T-helper 2 cell treated with Interferon-gamma antibody and Interleukin-4, amounts not matched to agents 5 μg/mL and 100 μg/mL, for 36 hours (primary cell): ENCODE results near the gene PNKD.

Experiments
- DNase-seq: peaks from one replicate; pipeline ENCODE4 v3.0.0; 2021; ENCODE audit warnings: low spot score
- H3K27ac Mint-ChIP-seq: one replicate; pipeline ENCODE4 v1.8.0; 2021; ENCODE audit warnings: mild to moderate bottlenecking, mixed read lengths
- H3K27me3 Mint-ChIP-seq: one replicate; pipeline ENCODE4 v1.8.0; 2021; ENCODE audit warnings: low read depth, mixed read lengths
- H3K36me3 Mint-ChIP-seq: one replicate; pipeline ENCODE4 v1.8.0; 2021; ENCODE audit warnings: low read depth, mixed read lengths
- H3K4me1 Mint-ChIP-seq: one replicate; pipeline ENCODE4 v1.8.0; 2021; ENCODE audit warnings: low read depth, mixed read lengths
- H3K4me3 Mint-ChIP-seq: one replicate; pipeline ENCODE4 v1.8.0; 2022; ENCODE audit warnings: mild to moderate bottlenecking, moderate library complexity, mixed read lengths
- H3K9me3 Mint-ChIP-seq: one replicate; pipeline ENCODE4 v1.8.0; 2021; ENCODE audit warnings: mixed read lengths

The PNKD gene

DNA sequence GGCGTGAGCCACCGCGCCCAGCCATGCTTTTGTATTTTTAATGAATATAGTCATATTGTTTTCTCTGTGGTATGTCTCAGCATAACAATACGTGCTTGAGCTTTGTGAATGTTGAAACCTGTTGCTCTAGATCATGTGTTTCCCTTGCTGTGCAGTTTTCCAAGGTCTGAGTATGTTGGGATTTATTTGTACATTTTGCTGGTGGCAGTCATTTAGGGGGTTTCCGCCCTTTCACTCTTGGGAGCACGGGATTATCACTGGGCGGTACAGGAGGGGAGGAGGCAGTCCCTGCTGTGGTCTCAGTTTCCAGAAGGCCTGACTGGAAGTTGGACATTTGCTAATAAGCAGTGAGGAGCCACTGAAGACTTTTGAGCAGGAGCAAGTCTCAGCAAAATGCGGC lies 61.4 kb downstream of the PNKD start:
- no peak for DNase-seq

DNA sequence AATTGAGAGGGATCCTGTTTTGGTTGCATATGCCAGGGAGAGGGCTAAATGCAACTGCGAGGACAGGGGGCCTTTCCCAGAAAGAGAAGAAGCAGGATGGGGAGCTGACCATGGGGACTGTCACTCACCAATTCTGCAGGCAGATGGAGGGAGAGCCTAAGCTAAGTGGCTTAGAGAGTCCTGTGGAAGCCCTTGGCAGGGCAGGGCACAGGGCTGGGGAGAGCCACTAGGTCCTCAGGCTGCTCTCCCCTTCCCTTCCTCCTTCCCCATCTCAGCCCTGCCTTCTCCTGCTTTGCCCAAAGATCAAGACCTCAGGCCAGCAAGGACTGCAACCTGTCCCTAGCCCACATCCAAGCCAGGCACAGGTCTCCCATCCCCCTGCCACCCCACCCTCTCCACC lies 62.0 kb downstream of the PNKD start:
- no peak overlapping the region for H3K27ac Mint-ChIP-seq
- no peaks in the 10 kb centered on the region for H3K4me1 Mint-ChIP-seq

More for the DNA sequence above, 61.4 kb downstream of the PNKD start:
- no peaks in the 10 kb centered on the region for H3K27me3 Mint-ChIP-seq
- H3K4me1 Mint-ChIP-seq = no peaks in the 10 kb centered on the region
- no peak overlapping the region for H3K4me3 Mint-ChIP-seq
- no peaks in the 10 kb centered on the region for H3K9me3 Mint-ChIP-seq
- H3K27ac Mint-ChIP-seq = no peak overlapping the region
- H3K36me3 Mint-ChIP-seq = no peaks in the 10 kb centered on the region

GRCh38 chr2:218332920-218333645 lies 62.8 kb downstream of the PNKD start:
- Mint-ChIP-seq H3K36me3 (no peaks in the 10 kb centered on the region), H3K9me3 (no peaks in the 10 kb centered on the region), H3K4me1 (no peaks in the 10 kb centered on the region), H3K27me3 (no peaks in the 10 kb centered on the region), H3K27ac (no peak overlapping the region), H3K4me3 (no peak overlapping the region)
- no peak for DNase-seq

More for the DNA sequence above, 62.0 kb downstream of the PNKD start:
- DNase-seq = no peak
- no peak overlapping the region for H3K4me3 Mint-ChIP-seq
- no peaks in the 10 kb centered on the region for H3K36me3 Mint-ChIP-seq
- H3K27me3 Mint-ChIP-seq = no peaks in the 10 kb centered on the region
- no peaks in the 10 kb centered on the region for H3K9me3 Mint-ChIP-seq

DNA sequence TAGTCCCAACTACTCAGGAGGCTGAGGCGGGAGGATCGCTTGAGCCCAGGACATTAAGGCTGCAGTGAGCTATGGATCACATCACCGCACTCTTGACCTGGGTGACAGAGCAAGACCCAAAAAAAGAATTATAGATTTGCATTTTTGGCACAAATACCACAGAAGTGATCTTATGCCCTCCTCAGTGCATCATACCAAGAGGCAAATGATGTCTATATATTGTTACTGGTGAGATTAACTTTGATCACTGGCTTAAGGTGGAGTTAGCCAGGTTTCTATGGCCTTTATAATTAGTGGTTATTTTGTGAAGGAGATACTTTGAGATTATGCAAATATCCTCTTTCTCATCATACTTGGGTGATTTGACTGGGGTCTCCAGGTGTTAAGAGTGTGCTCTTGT lies 64.2 kb downstream of the PNKD start:
- Mint-ChIP-seq H3K36me3 (no peaks in the 10 kb centered on the region), H3K4me1 (no peaks in the 10 kb centered on the region), H3K27ac (no peak overlapping the region), H3K4me3 (no peak overlapping the region), H3K9me3 (no peaks in the 10 kb centered on the region), H3K27me3 (no peaks in the 10 kb centered on the region)
- DNase-seq = no peak

GRCh38 chr2:218340656-218341055 lies 70.3 kb downstream of the PNKD start:
- H3K9me3 Mint-ChIP-seq = no peaks in the 10 kb centered on the region
- no peak for DNase-seq
- H3K36me3 Mint-ChIP-seq = no peaks in the 10 kb centered on the region
- H3K27me3 Mint-ChIP-seq = no peaks in the 10 kb centered on the region
- H3K4me1 Mint-ChIP-seq = no peaks in the 10 kb centered on the region
- H3K4me3 Mint-ChIP-seq = no peak overlapping the region
- H3K27ac Mint-ChIP-seq = no peak overlapping the region

GRCh38 chr2:218341381-218341780 lies 71.1 kb downstream of the PNKD start:
- Mint-ChIP-seq H3K4me3 (no peak overlapping the region), H3K4me1 (no peaks in the 10 kb centered on the region), H3K9me3 (no peaks in the 10 kb centered on the region), H3K27ac (no peak overlapping the region), H3K27me3 (no peaks in the 10 kb centered on the region), H3K36me3 (no peaks in the 10 kb centered on the region)
- DNase-seq = no peak

- Mint-ChIP-seq H3K4me1 (no peaks in the 10 kb centered on the region), H3K4me3 (no peak overlapping the region), H3K27ac (no peak overlapping the region)
These were observed 72.5 kb downstream of the PNKD start for GRCh38 chr2:218342837-218343236.

DNA sequence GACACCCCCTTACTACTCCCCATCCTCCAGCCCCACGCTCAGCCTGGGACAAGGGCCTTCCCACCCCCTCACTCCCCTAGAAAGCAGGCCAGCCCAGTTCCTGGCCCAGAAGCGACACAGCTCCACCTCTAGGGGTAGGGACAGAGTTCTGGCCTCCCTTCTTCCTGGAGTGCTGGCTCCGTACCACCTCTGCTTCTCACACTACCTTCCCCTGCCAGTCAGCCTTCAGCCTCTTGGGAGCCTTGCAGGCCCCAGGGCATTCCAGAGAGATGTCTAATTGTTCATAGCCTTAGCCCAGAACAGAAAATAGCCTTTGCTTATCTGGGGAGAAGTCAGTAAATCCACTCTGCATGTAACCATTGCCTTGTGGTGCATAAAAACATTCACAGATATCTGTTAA lies 73.3 kb downstream of the PNKD start:
- Mint-ChIP-seq H3K27ac (no peak overlapping the region), H3K36me3 (no peaks in the 10 kb centered on the region), H3K9me3 (no peaks in the 10 kb centered on the region), H3K4me3 (no peak overlapping the region), H3K27me3 (no peaks in the 10 kb centered on the region), H3K4me1 (no peaks in the 10 kb centered on the region)
- no peak for DNase-seq

More at GRCh38 chr2:218342837-218343236, 72.5 kb downstream of the PNKD start:
- no peaks in the 10 kb centered on the region for H3K9me3 Mint-ChIP-seq
- no peak for DNase-seq
- no peaks in the 10 kb centered on the region for H3K27me3 Mint-ChIP-seq
- no peaks in the 10 kb centered on the region for H3K36me3 Mint-ChIP-seq

DNA sequence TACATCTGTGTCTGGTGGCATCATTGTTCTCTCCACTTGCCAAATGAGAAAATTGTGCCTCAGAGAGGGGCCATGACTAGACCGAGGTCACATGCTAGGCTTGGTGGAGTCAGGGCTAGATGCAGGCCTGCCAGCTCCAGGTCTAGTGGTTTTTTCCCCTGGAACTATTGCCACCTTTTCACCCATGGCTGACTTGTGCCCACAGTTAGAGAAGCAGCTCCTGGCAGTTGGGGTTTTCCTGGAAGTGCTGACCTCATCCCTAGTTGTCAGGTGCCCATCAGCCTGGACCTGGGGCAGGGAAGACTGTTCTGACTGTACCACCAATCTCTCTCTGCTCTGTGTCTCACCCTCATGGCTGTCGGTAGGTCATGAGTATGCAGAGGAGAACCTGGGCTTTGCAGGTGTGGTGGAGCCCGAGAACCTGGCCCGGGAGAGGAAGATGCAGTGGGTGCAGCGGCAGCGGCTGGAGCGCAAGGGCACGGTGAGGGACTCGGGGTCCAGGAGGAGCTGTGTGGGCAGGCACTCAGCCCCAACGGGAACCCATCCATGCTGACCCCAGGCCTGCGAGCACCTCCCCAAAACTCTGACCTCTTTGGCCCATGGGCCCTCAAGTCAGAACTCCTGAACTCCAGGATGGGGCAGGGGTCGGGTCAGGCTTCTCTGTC lies 73.9 kb downstream of the PNKD start:
- no peaks in the 10 kb centered on the region for H3K36me3 Mint-ChIP-seq
- H3K9me3 Mint-ChIP-seq = no peaks in the 10 kb centered on the region
- no peak for DNase-seq
- H3K4me3 Mint-ChIP-seq = no peak overlapping the region
- no peaks in the 10 kb centered on the region for H3K4me1 Mint-ChIP-seq
- no peak overlapping the region for H3K27ac Mint-ChIP-seq
- no peaks in the 10 kb centered on the region for H3K27me3 Mint-ChIP-seq

DNA sequence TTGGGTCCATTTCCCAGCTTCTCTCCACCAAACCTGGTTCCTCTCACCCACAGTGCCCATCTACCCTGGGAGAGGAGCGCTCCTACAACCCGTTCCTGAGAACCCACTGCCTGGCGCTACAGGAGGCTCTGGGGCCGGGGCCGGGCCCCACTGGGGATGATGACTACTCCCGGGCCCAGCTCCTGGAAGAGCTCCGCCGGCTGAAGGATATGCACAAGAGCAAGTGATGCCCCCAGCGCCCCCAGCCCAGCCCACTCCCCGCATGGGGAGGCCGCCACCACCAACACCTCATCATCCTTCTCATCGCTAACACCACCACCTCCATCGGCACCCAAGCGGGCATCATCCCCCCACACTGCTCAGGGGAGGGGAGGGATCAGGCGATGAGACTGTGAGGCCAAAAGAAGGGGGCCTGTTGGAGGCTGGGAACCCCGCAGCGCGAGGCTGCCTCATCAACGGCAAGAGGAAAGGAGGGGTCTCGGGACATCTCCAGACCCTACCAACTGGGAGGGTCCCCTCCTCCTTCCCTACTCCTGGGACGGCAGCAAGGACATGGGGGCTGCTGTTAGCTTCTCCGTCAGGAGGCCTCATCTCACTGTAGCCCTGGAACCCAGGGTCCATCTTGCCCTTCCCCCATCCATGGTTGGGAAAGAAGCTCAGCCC lies 74.6 kb downstream of the PNKD start:
- Mint-ChIP-seq H3K27me3 (no peaks in the 10 kb centered on the region), H3K36me3 (no peaks in the 10 kb centered on the region), H3K27ac (no peak overlapping the region), H3K4me1 (no peaks in the 10 kb centered on the region), H3K9me3 (peaks cover 4% of the 10 kb centered on the region), H3K4me3 (no peak overlapping the region)
- DNase-seq = no peak

DNA sequence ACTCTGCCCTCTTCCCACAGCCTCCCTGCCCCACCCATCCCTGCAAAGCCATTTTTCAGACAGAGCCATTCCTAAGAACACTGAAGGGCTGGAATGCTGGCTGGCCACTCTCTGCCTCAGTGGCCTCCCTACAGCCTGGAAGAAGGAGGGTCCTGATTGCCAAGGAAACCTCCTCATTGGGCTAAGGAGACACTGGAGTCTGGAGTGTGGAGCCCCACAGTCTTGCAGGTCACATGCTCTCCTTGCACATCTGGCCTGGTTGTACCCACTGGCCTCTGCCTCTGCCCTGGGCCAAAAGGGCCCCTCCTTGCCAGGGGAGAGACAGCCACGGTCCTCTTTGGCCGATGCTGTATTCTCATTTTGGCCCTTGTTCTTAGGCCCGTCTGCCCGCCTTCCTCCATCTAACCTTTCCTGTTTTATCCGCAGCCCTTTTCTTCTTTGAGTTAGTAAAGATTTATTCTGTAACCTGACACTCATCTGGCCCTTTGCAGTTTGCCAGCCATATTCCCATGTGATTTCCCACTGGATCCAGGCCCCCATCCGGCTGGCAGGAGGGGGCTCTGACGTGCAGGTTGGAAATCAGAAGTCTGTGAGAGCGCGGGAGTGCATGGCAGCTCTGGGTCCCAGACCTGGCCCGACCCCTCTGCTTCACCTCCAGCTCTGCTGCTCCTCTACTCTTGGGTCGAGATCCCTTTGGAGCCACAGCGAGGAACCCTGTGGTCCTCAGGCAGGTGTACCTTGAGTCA lies 75.3 kb downstream of the PNKD start:
- Mint-ChIP-seq H3K4me3 (no peak overlapping the region), H3K27me3 (no peaks in the 10 kb centered on the region)

GRCh38 chr2:218347172-218347571 lies 76.9 kb downstream of the PNKD start:
- Mint-ChIP-seq H3K9me3 (peaks cover 10% of the 10 kb centered on the region), H3K27me3 (peaks cover under 1% of the 10 kb centered on the region), H3K4me3 (no peak overlapping the region), H3K4me1 (no peaks in the 10 kb centered on the region), H3K27ac (no peak overlapping the region), H3K36me3 (no peaks in the 10 kb centered on the region)
- DNase-seq = no peak

More for the DNA sequence above, 75.3 kb downstream of the PNKD start:
- no peaks in the 10 kb centered on the region for H3K36me3 Mint-ChIP-seq
- H3K9me3 Mint-ChIP-seq = peaks cover 4% of the 10 kb centered on the region
- no peak for DNase-seq
- no peaks in the 10 kb centered on the region for H3K4me1 Mint-ChIP-seq
- H3K27ac Mint-ChIP-seq = no peak overlapping the region

DNA sequence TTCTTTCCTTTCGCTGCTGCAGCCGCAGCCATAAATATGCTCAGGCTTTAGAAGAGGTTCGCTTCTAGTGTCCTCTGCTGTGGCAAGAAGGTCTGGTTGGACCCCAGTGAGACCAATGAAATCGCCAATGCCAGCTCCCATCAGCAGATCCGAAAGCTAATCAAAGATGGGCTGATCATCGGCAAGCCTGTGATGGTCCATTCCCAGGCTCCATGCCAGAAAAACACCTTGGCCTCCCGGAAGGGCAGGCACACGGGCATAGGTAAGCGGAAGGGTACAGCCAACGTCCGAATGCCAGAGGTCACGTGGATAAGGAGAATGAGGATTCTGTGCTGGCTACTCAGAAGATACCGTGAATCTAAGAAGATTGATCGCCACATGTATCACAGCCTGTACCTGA lies 83.7 kb downstream of the PNKD start:
- DNase-seq = no peak
- Mint-ChIP-seq H3K36me3 (no peaks in the 10 kb centered on the region), H3K27ac (no peak overlapping the region), H3K4me3 (no peak overlapping the region), H3K4me1 (peaks cover 1% of the 10 kb centered on the region), H3K27me3 (peaks cover 4% of the 10 kb centered on the region), H3K9me3 (peaks cover 10% of the 10 kb centered on the region)
